ENCODE results near the gene GFAP.

DNA sequence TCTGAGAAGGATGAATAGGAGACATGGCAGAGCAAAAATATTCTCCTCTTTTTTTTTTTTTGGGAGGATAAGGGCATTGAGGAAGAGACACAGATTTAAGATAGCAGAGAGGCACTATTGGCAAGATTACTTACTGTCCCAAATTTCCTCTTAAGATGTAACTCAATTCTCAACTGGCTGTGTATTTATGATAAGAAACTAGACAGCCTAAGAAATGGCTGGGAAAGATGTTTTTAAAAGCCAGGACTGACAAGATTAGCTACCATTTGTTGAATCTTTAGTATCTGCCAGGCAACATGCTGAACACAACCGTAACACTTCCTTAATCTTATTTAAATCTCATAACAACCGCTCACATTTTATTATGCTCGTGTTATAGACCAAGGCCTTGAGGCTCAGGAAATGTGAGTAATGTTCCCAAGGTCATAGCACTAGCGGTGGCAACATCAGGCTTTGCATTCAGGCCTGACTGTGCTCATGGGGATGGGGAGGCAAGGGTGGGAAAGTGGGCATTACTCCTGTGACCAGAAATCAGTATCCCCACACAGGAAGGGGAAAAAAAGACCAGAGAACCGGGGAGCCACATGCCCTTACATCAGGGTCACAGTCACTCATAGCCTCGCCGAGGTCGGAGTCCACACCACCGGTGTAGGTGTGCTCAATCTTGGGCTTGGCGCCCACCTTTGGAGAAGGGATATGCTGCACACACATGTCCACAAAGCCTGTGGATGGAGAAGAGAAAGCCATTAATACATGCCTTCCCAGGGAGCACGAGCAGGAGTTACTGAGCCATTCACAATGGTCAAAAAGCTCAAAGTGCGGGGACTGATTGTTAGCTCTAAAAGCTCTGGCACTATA lies 52.0 kb downstream of the GFAP start:
- TF ChIP-seq, protein P1, sequence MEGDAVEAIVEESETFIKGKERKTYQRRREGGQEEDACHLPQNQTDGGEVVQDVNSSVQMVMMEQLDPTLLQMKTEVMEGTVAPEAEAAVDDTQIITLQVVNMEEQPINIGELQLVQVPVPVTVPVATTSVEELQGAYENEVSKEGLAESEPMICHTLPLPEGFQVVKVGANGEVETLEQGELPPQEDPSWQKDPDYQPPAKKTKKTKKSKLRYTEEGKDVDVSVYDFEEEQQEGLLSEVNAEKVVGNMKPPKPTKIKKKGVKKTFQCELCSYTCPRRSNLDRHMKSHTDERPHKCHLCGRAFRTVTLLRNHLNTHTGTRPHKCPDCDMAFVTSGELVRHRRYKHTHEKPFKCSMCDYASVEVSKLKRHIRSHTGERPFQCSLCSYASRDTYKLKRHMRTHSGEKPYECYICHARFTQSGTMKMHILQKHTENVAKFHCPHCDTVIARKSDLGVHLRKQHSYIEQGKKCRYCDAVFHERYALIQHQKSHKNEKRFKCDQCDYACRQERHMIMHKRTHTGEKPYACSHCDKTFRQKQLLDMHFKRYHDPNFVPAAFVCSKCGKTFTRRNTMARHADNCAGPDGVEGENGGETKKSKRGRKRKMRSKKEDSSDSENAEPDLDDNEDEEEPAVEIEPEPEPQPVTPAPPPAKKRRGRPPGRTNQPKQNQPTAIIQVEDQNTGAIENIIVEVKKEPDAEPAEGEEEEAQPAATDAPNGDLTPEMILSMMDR (IDR thresholded peaks at IDR 0.05) = no peak
- no peak for TF ChIP-seq POLR2A (IDR thresholded peaks at IDR 0.05)
